ENCODE results near the gene ZFHX3. TPM values are rescaled to one million over a fixed set of nuclear protein-coding genes. Genes with fewer than 3 reads are reported as not detected.

Gene ZFHX3
- total and polyA plus RNA-seq, 4 donors = 1.5 to 5.9 (median 3.0) TPM

DNA sequence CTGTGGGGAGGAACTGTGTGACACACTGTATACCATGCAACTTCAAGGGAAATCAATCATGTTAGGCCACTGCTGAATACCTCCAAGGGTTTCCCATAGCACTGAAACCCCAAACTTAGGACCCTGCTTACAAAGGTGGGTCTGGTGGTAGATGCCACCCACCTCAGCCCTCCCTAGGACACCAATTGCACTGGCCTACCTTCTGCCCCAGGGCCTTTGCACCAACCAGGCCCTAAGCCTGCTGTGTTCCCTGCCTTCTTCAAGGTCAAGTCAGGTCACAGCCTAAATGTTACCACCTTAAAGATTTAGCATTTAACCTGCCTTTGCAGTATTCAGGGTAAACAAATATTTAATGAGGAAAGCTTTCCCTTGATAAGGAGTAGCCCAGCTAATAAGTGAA is 185.8 kb downstream of the ZFHX3 start:
- H3K27ac ChIP-seq (ENCODE audit: low read depth in 1 of 2, low read length in 2 of 2) = no peak overlapping the region
- DNase-seq (ENCODE audit: low spot score) = no peak
- no peak for TF ChIP-seq TAF1 (conservative IDR thresholded peaks at IDR 0.05)

DNA sequence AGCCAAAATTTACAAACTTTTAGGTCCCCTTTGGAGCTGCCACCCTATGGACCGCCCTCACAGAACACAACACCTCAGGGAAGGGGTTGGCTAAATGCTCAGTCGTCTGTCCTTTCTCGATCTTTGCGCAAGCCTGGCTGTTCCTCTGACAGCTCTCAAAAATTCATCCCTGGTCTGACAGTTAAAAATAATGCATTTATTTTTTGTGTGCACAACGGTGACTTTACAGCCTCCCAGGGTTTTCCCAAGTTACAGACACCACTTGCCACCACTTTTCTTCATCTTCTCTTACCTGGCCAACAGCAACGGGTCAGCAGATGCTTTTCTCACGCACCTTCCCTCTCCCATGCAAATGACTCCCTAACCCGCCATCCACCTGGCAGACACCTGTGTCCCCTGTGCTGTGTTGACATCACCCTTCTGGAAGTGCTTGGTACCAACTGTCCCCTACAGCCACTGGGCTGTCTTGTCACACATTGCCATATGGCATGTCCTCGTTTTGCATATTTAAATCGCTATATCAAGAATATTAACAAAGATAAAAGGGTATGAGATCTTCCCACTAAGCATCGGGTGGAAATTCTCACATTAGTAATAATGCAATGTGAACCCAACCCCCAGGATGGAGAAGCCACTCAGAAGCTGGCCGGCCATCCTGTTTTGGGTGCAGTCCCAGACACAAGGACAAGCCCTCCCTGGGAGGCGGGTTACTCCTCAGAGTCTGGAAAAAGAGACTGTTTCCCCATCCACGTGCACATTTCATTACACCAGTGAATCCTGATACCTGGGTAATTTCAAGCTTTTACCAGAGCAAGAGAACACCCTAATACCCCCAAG is 187.0 kb downstream of the ZFHX3 start:
- DNase-seq (ENCODE audit: low spot score) = no peak
- Histone ChIP-seq H3K27ac (ENCODE audit: low read depth in 1 of 2, low read length in 2 of 2) (no peak overlapping the region), H3K27me3 (ENCODE audit: control insufficient read depth in 4 of 4, insufficient read depth in 4 of 4, low read length in 3 of 4) (no peaks in the 10 kb centered on the region), H3K36me3 (ENCODE audit: control insufficient read depth in 4 of 4, insufficient read depth in 3 of 4, low read depth in 1 of 4, low read length in 3 of 4) (peaks cover 0 to 6% (median 0%) of the 10 kb centered on the region in 4 donors), H3K4me1 (ENCODE audit: control insufficient read depth in 4 of 4, insufficient read depth in 4 of 4, low read length in 3 of 4) (no peaks in the 10 kb centered on the region), H3K4me3 (ENCODE audit: low read depth in 1 of 3, low read length in 3 of 3) (no peak overlapping the region), H3K9me3 (ENCODE audit: control insufficient read depth in 4 of 4, low read length in 3 of 4) (no peaks in the 10 kb centered on the region), H3K9ac (ENCODE audit: low read depth in 1 of 2, low read length in 2 of 2) (no peak overlapping the region)
- no peak for TF ChIP-seq HNF4G (IDR thresholded peaks at IDR 0.05)
- TF ChIP-seq, protein P1, sequence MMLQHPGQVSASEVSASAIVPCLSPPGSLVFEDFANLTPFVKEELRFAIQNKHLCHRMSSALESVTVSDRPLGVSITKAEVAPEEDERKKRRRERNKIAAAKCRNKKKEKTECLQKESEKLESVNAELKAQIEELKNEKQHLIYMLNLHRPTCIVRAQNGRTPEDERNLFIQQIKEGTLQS (IDR thresholded peaks at IDR 0.05) = no peak
- no peak for TF ChIP-seq RXRA (IDR thresholded peaks at IDR 0.05)
- no peak for TF ChIP-seq JUND (IDR thresholded peaks at IDR 0.05)
- TF ChIP-seq, protein P2, sequence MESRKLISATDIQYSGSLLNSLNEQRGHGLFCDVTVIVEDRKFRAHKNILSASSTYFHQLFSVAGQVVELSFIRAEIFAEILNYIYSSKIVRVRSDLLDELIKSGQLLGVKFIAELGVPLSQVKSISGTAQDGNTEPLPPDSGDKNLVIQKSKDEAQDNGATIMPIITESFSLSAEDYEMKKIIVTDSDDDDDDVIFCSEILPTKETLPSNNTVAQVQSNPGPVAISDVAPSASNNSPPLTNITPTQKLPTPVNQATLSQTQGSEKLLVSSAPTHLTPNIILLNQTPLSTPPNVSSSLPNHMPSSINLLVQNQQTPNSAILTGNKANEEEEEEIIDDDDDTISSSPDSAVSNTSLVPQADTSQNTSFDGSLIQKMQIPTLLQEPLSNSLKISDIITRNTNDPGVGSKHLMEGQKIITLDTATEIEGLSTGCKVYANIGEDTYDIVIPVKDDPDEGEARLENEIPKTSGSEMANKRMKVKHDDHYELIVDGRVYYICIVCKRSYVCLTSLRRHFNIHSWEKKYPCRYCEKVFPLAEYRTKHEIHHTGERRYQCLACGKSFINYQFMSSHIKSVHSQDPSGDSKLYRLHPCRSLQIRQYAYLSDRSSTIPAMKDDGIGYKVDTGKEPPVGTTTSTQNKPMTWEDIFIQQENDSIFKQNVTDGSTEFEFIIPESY (IDR thresholded peaks at IDR 0.05) = no peak
- TF ChIP-seq YY1 (IDR thresholded peaks at IDR 0.05) = no peak
- no peak for TF ChIP-seq SP1 (IDR thresholded peaks at IDR 0.05)
- no peak for TF ChIP-seq RAD21 (IDR thresholded peaks at IDR 0.05)
- TF ChIP-seq TAF1 (conservative IDR thresholded peaks at IDR 0.05) = no peak
- TF ChIP-seq, protein P3, sequence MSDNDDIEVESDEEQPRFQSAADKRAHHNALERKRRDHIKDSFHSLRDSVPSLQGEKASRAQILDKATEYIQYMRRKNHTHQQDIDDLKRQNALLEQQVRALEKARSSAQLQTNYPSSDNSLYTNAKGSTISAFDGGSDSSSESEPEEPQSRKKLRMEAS (IDR thresholded peaks at IDR 0.05) = no peak
- TF ChIP-seq, protein P4, sequence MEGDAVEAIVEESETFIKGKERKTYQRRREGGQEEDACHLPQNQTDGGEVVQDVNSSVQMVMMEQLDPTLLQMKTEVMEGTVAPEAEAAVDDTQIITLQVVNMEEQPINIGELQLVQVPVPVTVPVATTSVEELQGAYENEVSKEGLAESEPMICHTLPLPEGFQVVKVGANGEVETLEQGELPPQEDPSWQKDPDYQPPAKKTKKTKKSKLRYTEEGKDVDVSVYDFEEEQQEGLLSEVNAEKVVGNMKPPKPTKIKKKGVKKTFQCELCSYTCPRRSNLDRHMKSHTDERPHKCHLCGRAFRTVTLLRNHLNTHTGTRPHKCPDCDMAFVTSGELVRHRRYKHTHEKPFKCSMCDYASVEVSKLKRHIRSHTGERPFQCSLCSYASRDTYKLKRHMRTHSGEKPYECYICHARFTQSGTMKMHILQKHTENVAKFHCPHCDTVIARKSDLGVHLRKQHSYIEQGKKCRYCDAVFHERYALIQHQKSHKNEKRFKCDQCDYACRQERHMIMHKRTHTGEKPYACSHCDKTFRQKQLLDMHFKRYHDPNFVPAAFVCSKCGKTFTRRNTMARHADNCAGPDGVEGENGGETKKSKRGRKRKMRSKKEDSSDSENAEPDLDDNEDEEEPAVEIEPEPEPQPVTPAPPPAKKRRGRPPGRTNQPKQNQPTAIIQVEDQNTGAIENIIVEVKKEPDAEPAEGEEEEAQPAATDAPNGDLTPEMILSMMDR (IDR thresholded peaks at IDR 0.05; ENCODE audit: low read depth, low read length, missing input control) = no peak
- no peak for TF ChIP-seq HNF4A (conservative IDR thresholded peaks at IDR 0.05)
- no peak for TF ChIP-seq NR2F2 (IDR thresholded peaks at IDR 0.05)
- TF ChIP-seq FOXA1 (IDR thresholded peaks at IDR 0.05) = no peak
- TF ChIP-seq, protein P5, sequence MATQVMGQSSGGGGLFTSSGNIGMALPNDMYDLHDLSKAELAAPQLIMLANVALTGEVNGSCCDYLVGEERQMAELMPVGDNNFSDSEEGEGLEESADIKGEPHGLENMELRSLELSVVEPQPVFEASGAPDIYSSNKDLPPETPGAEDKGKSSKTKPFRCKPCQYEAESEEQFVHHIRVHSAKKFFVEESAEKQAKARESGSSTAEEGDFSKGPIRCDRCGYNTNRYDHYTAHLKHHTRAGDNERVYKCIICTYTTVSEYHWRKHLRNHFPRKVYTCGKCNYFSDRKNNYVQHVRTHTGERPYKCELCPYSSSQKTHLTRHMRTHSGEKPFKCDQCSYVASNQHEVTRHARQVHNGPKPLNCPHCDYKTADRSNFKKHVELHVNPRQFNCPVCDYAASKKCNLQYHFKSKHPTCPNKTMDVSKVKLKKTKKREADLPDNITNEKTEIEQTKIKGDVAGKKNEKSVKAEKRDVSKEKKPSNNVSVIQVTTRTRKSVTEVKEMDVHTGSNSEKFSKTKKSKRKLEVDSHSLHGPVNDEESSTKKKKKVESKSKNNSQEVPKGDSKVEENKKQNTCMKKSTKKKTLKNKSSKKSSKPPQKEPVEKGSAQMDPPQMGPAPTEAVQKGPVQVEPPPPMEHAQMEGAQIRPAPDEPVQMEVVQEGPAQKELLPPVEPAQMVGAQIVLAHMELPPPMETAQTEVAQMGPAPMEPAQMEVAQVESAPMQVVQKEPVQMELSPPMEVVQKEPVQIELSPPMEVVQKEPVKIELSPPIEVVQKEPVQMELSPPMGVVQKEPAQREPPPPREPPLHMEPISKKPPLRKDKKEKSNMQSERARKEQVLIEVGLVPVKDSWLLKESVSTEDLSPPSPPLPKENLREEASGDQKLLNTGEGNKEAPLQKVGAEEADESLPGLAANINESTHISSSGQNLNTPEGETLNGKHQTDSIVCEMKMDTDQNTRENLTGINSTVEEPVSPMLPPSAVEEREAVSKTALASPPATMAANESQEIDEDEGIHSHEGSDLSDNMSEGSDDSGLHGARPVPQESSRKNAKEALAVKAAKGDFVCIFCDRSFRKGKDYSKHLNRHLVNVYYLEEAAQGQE (IDR thresholded peaks at IDR 0.05) = no peak
- no peak for TF ChIP-seq EGR1 (IDR thresholded peaks at IDR 0.05; ENCODE audit: low read depth in 2 of 2)
- 84% methylated on average over 14 of the region's 14 CpGs for WGBS

More for the DNA sequence above, 185.8 kb downstream of the ZFHX3 start:
- H3K9me3 ChIP-seq (ENCODE audit: control insufficient read depth in 4 of 4, low read length in 3 of 4) = no peaks in the 10 kb centered on the region
- H3K9ac ChIP-seq (ENCODE audit: low read depth in 1 of 2, low read length in 2 of 2) = no peak overlapping the region
- no peak overlapping the region for H3K4me3 ChIP-seq (ENCODE audit: low read depth in 1 of 3, low read length in 3 of 3)
- no peaks in the 10 kb centered on the region for H3K27me3 ChIP-seq (ENCODE audit: control insufficient read depth in 4 of 4, insufficient read depth in 4 of 4, low read length in 3 of 4)
- H3K4me1 ChIP-seq (ENCODE audit: control insufficient read depth in 4 of 4, insufficient read depth in 4 of 4, low read length in 3 of 4) = no peaks in the 10 kb centered on the region
- H3K36me3 ChIP-seq (ENCODE audit: control insufficient read depth in 4 of 4, insufficient read depth in 3 of 4, low read depth in 1 of 4, low read length in 3 of 4) = peaks cover 0 to 9% (median 0%) of the 10 kb centered on the region in 4 donors

Measured in liver (tissue), 9 donors.